IPS-18c (cell line): Measurements from ENCODE around the gene FSHR.

Experiments used
- H3K4me3 ChIP-seq: 2 replicates; pipeline ENCODE4 v1.7.0; 2013; ENCODE audit warnings: low read depth, mild to moderate bottlenecking, low read length, moderate library complexity; ENCODE audit not compliant: insufficient read depth
- H3K9me3 ChIP-seq: one replicate; pipeline ENCODE4 v1.6.1; 2013; ENCODE audit warnings: mild to moderate bottlenecking, low read length, moderate library complexity; ENCODE audit not compliant: control insufficient read depth, insufficient read depth

The FSHR gene

GRCh38 chr2:49154140-49154539, at the start of gene FSHR:
Gene FSHR (minus strand): TSS chr2:49154515. CDS start chr2:49154417, 98 bp downstream.
- Histone ChIP-seq H3K4me3 (no peak within 1 kb of the TSS), H3K9me3 (no peaks in the 10 kb centered on the region)

GRCh38 chr2:49199266-49199665, 45.0 kb upstream of the FSHR start:
- Histone ChIP-seq H3K4me3 (no peak overlapping the region), H3K9me3 (no peaks in the 10 kb centered on the region)

- H3K4me3 ChIP-seq, result no peak overlapping the region
- H3K9me3 ChIP-seq, result no peaks in the 10 kb centered on the region
Observed at GRCh38 chr2:49194701-49195100, 40.4 kb upstream of the FSHR start.

GRCh38 chr2:49192036-49192435, 37.7 kb upstream of the FSHR start:
- H3K4me3 ChIP-seq, result no peak overlapping the region

GRCh38 chr2:49189512-49190225, 35.4 kb upstream of the FSHR start:
- no peaks in the 10 kb centered on the region for H3K9me3 ChIP-seq

More at GRCh38 chr2:49192036-49192435, 37.7 kb upstream of the FSHR start:
- H3K9me3 ChIP-seq, result no peaks in the 10 kb centered on the region

GRCh38 chr2:49186050-49186648, 31.8 kb upstream of the FSHR start:
- no peak overlapping the region for H3K4me3 ChIP-seq
- no peaks in the 10 kb centered on the region for H3K9me3 ChIP-seq

More at GRCh38 chr2:49189512-49190225, 35.4 kb upstream of the FSHR start:
- no peak overlapping the region for H3K4me3 ChIP-seq

GRCh38 chr2:49178656-49179055, 24.3 kb upstream of the FSHR start:
- no peaks in the 10 kb centered on the region for H3K9me3 ChIP-seq

GRCh38 chr2:49177194-49177593, 22.9 kb upstream of the FSHR start:
- Histone ChIP-seq H3K9me3 (no peaks in the 10 kb centered on the region), H3K4me3 (no peak overlapping the region)

More at GRCh38 chr2:49178656-49179055, 24.3 kb upstream of the FSHR start:
- H3K4me3 ChIP-seq, result no peak overlapping the region

- H3K9me3 ChIP-seq, result no peaks in the 10 kb centered on the region
- no peak overlapping the region for H3K4me3 ChIP-seq
Observed at GRCh38 chr2:49175831-49176230, 21.5 kb upstream of the FSHR start.

GRCh38 chr2:49174750-49175149, 20.4 kb upstream of the FSHR start:
- no peaks in the 10 kb centered on the region for H3K9me3 ChIP-seq
- no peak overlapping the region for H3K4me3 ChIP-seq

GRCh38 chr2:49167131-49167530, 12.8 kb upstream of the FSHR start:
- H3K9me3 ChIP-seq, result no peaks in the 10 kb centered on the region

GRCh38 chr2:49165662-49166061, 11.3 kb upstream of the FSHR start:
- no peak overlapping the region for H3K4me3 ChIP-seq
- H3K9me3 ChIP-seq, result no peaks in the 10 kb centered on the region

More at GRCh38 chr2:49167131-49167530, 12.8 kb upstream of the FSHR start:
- no peak overlapping the region for H3K4me3 ChIP-seq

GRCh38 chr2:49164729-49165128, 10.4 kb upstream of the FSHR start:
- no peak overlapping the region for H3K4me3 ChIP-seq
- H3K9me3 ChIP-seq, result no peaks in the 10 kb centered on the region

- H3K9me3 ChIP-seq, result no peaks in the 10 kb centered on the region
- H3K4me3 ChIP-seq, result no peak overlapping the region
Observed at GRCh38 chr2:49162151-49162550, 7.8 kb upstream of the FSHR start.

GRCh38 chr2:49154891-49155290, 576 bp upstream of the FSHR start:
- Histone ChIP-seq H3K9me3 (no peaks in the 10 kb centered on the region), H3K4me3 (no peak overlapping the region)

- no peak overlapping the region for H3K4me3 ChIP-seq
- no peaks in the 10 kb centered on the region for H3K9me3 ChIP-seq
Observed at GRCh38 chr2:49153252-49153651, 1.1 kb downstream of the FSHR start.

GRCh38 chr2:49152824-49153223, 1.5 kb downstream of the FSHR start:
- no peaks in the 10 kb centered on the region for H3K9me3 ChIP-seq
- H3K4me3 ChIP-seq, result no peak overlapping the region

GRCh38 chr2:49146401-49146800, 7.9 kb downstream of the FSHR start:
- Histone ChIP-seq H3K9me3 (no peaks in the 10 kb centered on the region), H3K4me3 (no peak overlapping the region)
